NCI-H2171 (cell line): ENCODE results near the gene UGT2B11.
"Not testable (repeated sequence)": the region's sequence is repeated elsewhere in the genome, so short reads cannot be mapped to it uniquely, and the experiment has no call there.

ENCODE experiments used
- DNase-seq: peaks from one replicate; lab custom pipeline; 2025; lab: John Stamatoyannopoulos, UW

UGT2B11 gene

GRCh38 chr4:69169171-69169570, 45.4 kb downstream of the UGT2B11 start:
- not testable (repeated sequence) for DNase-seq

GRCh38 chr4:69167300-69167699, 47.2 kb downstream of the UGT2B11 start:
- no peak for DNase-seq

GRCh38 chr4:69166376-69166775, 48.2 kb downstream of the UGT2B11 start:
- not testable (repeated sequence) for DNase-seq

GRCh38 chr4:69165707-69166106, 48.8 kb downstream of the UGT2B11 start:
- not testable (repeated sequence) for DNase-seq

- DNase-seq: no peak
Observed at GRCh38 chr4:69156913-69157312, 57.6 kb downstream of the UGT2B11 start.

GRCh38 chr4:69154021-69154420, 60.5 kb downstream of the UGT2B11 start:
- no peak for DNase-seq
